Midbrain (tissue), 1 donor: ENCODE measurements around the gene PARP2.
"Not testable (repeated sequence)": the region's sequence is repeated elsewhere in the genome, so short reads cannot be mapped to it uniquely, and the experiment has no call there.

Experiments
- DNase-seq: peaks from one replicate; lab custom pipeline; 2025; lab: John Stamatoyannopoulos, UW

The PARP2 gene

GRCh38 chr14:20343092-20343861, at the start of gene PARP2:
Gene PARP2, plus strand, starts transcription at chr14:20343635. Its CDS starts 7 bp downstream, at chr14:20343642.
- peak; percentile 100 for DNase-seq

DNA sequence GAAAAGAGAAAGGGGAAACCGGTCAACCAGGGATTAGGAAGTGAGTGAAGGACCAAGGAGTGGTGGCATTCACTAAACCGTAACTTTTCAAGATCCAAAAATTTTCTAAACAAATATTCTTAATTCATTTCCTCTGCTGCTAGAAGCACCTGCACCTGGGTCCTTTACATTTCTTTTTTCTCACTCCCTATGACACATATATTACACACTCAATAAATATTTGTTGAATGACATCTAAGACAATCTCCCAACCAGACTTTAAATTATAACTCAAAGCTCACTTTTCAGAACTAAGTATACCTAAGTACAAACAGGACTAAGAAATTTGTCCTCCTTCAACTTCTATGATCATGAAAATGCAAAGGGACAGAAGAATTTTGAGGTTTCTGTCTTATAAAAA, 48.8 kb upstream of the PARP2 start:
- no peak for DNase-seq

- DNase-seq = no peak
Observed at GRCh38 chr14:20295067-20295466, 48.4 kb upstream of the PARP2 start.

GRCh38 chr14:20302042-20302755, 41.2 kb upstream of the PARP2 start:
- no peak for DNase-seq

GRCh38 chr14:20305265-20306078, 38.0 kb upstream of the PARP2 start, which contains the start of gene TTC5:
Gene TTC5, minus strand, starts transcription at chr14:20305951. Its CDS starts 14 bp downstream, at chr14:20305937.
- peak; percentile 88 for DNase-seq

DNA sequence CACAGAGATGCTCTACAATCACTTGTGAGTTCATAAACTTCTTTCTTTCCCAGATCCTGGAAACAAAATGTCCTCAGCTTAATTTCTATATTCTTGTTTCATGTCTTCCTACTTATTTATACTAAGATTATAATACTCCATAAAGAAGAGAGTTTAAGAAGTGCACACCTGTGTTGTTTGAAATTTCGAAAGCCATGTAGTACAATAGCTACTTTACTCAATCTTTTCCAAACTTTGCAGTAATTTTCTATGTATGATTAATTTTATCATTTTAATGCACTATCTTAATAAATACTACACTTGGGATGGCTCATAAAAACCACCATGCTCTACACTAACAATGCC, 37.4 kb upstream of the PARP2 start:
- no peak for DNase-seq

DNA sequence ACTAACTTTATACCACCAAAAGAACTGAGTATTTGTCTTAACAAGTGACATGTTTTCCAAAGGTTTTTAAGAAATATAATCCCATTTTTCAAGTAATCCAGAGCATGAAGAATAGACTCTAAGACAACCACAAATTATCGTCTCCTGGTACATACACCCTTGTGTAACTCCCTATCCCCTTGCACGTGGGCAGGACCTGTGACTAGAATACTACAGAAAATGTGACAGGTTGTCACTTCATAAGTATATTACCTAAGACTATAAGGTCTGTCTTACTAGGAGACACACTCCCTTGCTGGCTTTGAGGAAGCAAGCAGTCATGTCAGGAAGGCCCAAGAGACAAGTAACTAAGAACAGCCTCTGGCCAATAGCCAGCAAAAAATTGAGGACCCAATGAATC, 29.4 kb upstream of the PARP2 start:
- DNase-seq = no peak

DNA sequence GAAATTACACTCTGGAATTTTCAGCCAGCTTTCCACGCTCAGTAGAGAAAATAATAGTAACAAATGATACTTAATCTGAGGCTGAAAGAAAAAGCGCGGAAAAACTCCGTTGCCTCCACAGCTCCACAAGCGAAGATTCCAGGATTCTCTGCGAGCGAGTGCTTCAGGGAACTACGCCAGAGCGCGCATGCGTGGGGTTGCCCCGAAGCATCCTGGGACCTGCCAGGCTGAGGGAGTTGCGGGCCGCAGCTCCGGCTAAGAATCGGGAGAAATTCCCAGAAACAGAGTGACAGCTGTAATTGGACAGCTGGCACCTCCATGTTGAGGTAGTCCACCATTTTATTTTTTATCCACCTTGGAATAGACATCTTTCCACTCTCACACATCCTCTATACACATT, 25.7 kb upstream of the PARP2 start:
- DNase-seq = no peak

DNA sequence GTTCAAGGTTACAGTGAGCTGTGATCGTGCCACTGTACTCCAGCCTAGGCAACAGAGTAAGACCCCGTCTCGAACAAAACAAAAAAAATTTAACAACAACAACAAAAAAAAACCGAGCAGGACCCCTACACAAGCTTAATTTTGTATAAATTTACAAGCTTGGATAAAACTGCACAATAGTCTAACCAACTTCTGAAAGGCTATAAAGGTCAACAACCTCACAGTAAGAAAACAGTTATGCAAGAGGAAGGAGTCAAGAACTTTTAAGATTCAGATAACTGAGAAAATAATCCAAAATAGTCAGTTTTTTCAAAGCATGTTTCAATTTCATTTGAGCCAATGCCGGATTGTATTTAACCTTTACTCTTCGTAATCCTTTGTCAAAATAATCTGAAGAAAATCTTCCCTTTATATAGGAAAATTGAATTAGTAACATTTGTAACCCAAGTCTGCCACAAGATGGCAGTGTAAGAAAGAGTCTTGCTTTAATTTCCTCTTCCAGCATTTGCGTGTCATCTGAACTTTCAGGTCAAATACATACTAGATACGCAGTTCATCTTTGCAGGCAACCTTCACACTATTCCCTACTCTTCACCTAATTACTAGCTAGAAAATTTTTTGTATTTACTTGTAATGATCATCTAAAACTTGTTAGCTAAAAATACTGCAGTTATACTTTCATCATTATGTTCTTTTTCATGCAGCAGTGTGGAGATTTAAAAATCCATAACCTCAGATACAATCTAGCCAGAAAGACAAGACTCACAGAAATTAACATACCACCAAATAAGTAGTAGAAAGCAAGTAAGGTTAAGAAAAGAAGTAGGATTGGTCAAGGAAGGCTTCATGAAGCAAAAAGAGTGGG, 16.2 kb upstream of the PARP2 start:
- peak; percentile 76 for DNase-seq

DNA sequence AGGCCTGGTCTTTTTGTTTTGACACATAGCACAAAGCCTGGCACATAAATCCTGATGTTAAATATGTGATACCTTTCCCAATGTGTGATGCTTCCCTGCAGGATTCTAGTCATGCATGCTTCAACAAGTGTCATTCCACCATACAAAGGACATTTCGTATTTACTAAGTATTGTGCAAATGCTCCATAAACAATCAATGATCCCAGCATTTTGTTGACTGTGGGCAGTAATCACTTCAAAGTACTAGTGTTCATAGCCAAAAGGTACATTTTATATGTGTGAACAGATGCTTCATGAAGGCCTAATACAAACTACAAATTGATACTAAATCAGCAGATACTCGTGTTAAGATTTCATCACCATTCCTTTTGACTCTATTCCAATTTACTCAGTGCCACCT, 14.7 kb upstream of the PARP2 start:
- no peak for DNase-seq

DNA sequence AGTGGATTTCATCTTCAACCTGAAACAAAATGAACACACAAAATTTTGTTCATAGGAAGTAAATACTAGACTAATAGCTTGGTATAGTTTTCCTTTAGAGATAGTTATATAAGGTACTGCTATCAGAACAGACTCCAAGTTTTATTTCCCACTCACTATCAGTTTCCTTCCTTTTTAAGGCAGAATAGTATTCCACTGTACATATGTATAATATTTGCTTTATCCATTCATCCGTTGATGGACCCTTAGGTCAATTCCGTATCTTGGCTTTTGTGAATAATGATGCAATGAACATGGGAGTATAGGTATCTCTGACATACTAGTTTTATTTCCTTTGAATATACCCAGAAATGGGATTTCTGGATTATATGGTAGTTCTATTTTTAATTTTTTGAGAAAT, 14.1 kb upstream of the PARP2 start:
- no peak for DNase-seq

DNA sequence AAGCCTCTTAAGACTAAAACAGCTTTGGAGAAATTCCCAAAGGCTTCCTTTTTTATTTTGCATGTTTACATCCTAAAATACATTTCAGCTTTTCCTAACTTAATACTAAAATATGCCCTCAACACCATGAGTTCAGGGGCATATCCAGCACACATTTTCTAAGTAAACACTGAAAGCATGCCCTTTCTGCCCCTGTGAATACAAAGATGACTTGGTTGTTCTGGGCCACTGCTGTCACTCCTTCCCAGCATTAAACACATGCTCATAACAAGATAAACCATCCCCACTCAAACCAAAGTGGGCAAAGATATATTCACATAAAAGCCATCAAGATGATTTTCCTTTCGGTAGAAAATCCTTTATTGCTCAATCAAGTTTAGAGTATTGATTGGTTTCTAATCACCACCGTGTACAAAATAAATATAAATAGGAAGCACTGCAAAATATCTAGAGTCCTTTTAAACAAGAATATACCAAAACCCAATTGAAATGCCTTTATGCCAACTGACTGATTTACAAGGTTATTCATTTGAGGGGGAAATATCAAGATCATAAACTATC, 12.3 kb upstream of the PARP2 start:
- DNase-seq = no peak

DNA sequence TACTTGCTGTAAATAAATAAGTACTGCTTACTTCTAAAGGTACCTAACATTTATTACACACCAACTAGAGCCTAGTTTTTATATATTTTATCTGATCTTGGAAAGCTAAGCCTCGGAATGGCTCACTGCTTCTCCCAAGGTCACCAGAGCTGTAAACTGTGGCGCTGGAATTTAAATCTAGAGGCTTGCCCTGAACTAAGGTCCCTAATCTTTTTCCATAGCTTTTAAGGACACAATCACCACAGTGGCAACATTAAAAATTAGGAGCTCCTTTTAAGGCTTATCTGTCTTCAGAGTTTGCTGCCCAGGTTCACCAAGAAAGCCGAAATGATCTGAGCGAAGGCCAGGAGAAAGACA, 11.0 kb upstream of the PARP2 start:
- DNase-seq = no peak

DNA sequence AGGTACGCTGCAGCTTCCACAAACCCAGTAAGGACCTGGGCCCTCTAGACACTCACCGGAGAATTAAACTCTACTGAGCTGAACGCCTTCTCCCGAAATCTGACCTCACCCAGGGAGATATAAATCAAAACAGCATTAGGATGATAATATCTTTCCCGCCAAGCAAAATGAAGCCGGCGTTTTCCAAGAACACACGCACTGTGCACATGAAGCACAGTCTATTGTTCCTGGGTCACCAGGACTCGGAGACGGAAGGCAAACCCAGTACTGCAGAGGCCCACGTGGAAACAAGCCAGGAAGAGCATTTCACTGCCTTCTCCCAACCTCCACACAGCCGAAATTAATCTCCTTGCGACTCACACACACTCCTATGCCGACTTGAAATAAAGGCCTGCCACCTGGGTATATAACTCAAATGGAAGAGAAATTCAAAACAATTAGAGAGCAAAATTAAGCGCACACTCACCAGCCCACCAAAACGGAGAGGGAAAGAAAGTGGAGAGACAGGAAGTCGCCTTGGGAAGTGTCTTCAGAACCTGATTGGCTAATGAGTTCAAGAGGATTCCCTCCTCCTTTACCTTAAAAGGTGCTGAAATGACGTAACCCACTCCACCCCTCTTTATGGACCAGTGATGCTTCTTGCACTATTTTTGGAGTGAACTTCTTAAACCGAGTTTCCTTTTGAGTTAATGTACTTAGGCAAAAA, 10.5 kb upstream of the PARP2 start, which contains the start of gene CCNB1IP1:
CCNB1IP1 (minus strand) TSS at position 492 of the 706 bp plus-strand sequence. CDS start 16,756 bp downstream, outside the sequence.
- DNase-seq = peak; percentile 79

DNA sequence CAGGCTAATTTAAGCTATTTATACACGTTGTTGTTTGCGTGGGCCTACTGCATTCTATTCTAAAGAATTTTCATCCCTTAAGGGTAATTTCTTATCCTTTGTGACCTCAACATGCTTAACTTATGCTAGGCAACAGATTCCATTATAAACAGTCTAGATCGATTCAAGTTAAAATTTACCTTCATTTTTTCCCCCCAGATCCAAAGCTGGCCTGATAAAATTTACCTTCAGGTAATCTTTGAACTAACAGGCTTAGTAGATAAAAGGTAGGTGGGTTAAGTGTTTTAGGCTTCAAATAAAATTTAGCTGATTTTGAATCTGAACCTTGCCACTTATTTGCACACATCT, 10.0 kb upstream of the PARP2 start:
- DNase-seq = no peak

DNA sequence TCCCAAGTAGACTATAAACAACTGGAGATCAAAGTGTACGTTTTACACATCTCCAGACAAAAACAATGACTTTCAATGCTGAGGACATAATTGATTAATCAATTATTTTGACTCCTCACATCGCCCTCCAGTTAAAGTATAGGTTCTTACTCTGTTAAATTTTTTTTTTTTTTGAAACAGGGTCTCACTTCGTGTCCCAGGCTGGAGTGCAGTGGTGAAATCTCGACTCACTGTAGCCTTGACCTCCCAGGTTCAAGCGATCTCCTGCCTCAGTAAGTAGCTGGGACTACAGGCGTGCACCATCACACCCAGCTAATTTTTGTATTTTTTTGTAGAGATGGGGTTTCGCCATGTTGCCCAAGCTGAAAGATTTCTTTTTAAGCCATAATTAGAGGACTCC, 9.4 kb upstream of the PARP2 start:
- no peak for DNase-seq

GRCh38 chr14:20341032-20341431, 2.4 kb upstream of the PARP2 start:
- DNase-seq = not testable (repeated sequence)

- DNase-seq = no peak
Observed at GRCh38 chr14:20341646-20342045, 1.8 kb upstream of the PARP2 start.

- no peak for DNase-seq
Observed at GRCh38 chr14:20343862-20344220, 406 bp downstream of the PARP2 start.

GRCh38 chr14:20345366-20345765, 1.9 kb downstream of the PARP2 start:
- no peak for DNase-seq

GRCh38 chr14:20346713-20347112, 3.3 kb downstream of the PARP2 start:
- DNase-seq = no peak
